Measurements from ENCODE around the gene SOS1. TPM values are rescaled to one million over a fixed set of nuclear protein-coding genes. Genes with fewer than 3 reads are reported as not detected.

The SOS1 gene
- total and polyA plus RNA-seq, 2 donors from 2014 or later, result 5.5 to 33.4 TPM

- H3K4me3 ChIP-seq (ENCODE audit: low read length in 3 of 3), result no peak overlapping the region
- no peaks in the 10 kb centered on the region for H3K36me3 ChIP-seq (ENCODE audit: control insufficient read depth in 2 of 3, insufficient read depth in 3 of 3, low read length in 3 of 3)
- intact Hi-C loops (cut with DNase I), result no loop called here
- FAIRE-seq (no peak), DNase-seq (no peak)
- H3K27me3 ChIP-seq (ENCODE audit: control insufficient read depth, insufficient read depth, low read length), result no peaks in the 10 kb centered on the region
- no peak overlapping the region for H3K27ac ChIP-seq (ENCODE audit: low read depth in 2 of 2, low read length in 2 of 2)
- H3K9me3 ChIP-seq (ENCODE audit: control insufficient read depth in 2 of 3, insufficient read depth in 1 of 3, low read length in 3 of 3), result no peaks in the 10 kb centered on the region
- no peak for TF ChIP-seq CTCF (IDR thresholded peaks at IDR 0.05; ENCODE audit: borderline replicate concordance, extremely low read depth, insufficient read depth)
- H3K9ac ChIP-seq (ENCODE audit: low read length in 3 of 3), result no peak overlapping the region
- no peaks in the 10 kb centered on the region for H3K4me1 ChIP-seq (ENCODE audit: control insufficient read depth in 2 of 3, insufficient read depth in 2 of 3, low read depth in 1 of 3, low read length in 3 of 3)
Observed at GRCh38 chr2:38978296-38978903, 142.5 kb downstream of the SOS1 start.

- H3K27ac ChIP-seq (ENCODE audit: low read depth in 2 of 2, low read length in 2 of 2), result no peak overlapping the region
- no peak for TF ChIP-seq CTCF (IDR thresholded peaks at IDR 0.05; ENCODE audit: borderline replicate concordance, extremely low read depth, insufficient read depth)
- H3K9me3 ChIP-seq (ENCODE audit: control insufficient read depth in 2 of 3, insufficient read depth in 1 of 3, low read length in 3 of 3), result no peaks in the 10 kb centered on the region
- no peaks in the 10 kb centered on the region for H3K36me3 ChIP-seq (ENCODE audit: control insufficient read depth in 2 of 3, insufficient read depth in 3 of 3, low read length in 3 of 3)
- FAIRE-seq, result no peak
- DNase-seq, result no peak
- no peaks in the 10 kb centered on the region for H3K27me3 ChIP-seq (ENCODE audit: control insufficient read depth, insufficient read depth, low read length)
- H3K4me1 ChIP-seq (ENCODE audit: control insufficient read depth in 2 of 3, insufficient read depth in 2 of 3, low read depth in 1 of 3, low read length in 3 of 3), result no peaks in the 10 kb centered on the region
- no peak overlapping the region for H3K9ac ChIP-seq (ENCODE audit: low read length in 3 of 3)
- intact Hi-C loops (cut with DNase I), result no loop called here
- no peak overlapping the region for H3K4me3 ChIP-seq (ENCODE audit: low read length in 3 of 3)
Observed at GRCh38 chr2:38977047-38977446, 143.8 kb downstream of the SOS1 start.

- no peak overlapping the region for H3K27ac ChIP-seq (ENCODE audit: low read depth in 2 of 2, low read length in 2 of 2)
- no peak overlapping the region for H3K4me3 ChIP-seq (ENCODE audit: low read length in 3 of 3)
- H3K4me1 ChIP-seq (ENCODE audit: control insufficient read depth in 2 of 3, insufficient read depth in 2 of 3, low read depth in 1 of 3, low read length in 3 of 3), result no peaks in the 10 kb centered on the region
- FAIRE-seq (no peak), DNase-seq (no peak)
- intact Hi-C loops (cut with DNase I), result no loop called here
- H3K9me3 ChIP-seq (ENCODE audit: control insufficient read depth in 2 of 3, insufficient read depth in 1 of 3, low read length in 3 of 3), result no peaks in the 10 kb centered on the region
- no peaks in the 10 kb centered on the region for H3K27me3 ChIP-seq (ENCODE audit: control insufficient read depth, insufficient read depth, low read length)
- no peaks in the 10 kb centered on the region for H3K36me3 ChIP-seq (ENCODE audit: control insufficient read depth in 2 of 3, insufficient read depth in 3 of 3, low read length in 3 of 3)
- H3K9ac ChIP-seq (ENCODE audit: low read length in 3 of 3), result no peak overlapping the region
- no peak for TF ChIP-seq CTCF (IDR thresholded peaks at IDR 0.05; ENCODE audit: borderline replicate concordance, extremely low read depth, insufficient read depth)
Observed at GRCh38 chr2:38975042-38975441, 145.8 kb downstream of the SOS1 start.

- no peaks in the 10 kb centered on the region for H3K36me3 ChIP-seq (ENCODE audit: control insufficient read depth in 2 of 3, insufficient read depth in 3 of 3, low read length in 3 of 3)
- H3K9me3 ChIP-seq (ENCODE audit: control insufficient read depth in 2 of 3, insufficient read depth in 1 of 3, low read length in 3 of 3), result no peaks in the 10 kb centered on the region
- H3K27me3 ChIP-seq (ENCODE audit: control insufficient read depth, insufficient read depth, low read length), result no peaks in the 10 kb centered on the region
- DNase-seq (no peak), FAIRE-seq (no peak)
- H3K4me1 ChIP-seq (ENCODE audit: control insufficient read depth in 2 of 3, insufficient read depth in 2 of 3, low read depth in 1 of 3, low read length in 3 of 3), result no peaks in the 10 kb centered on the region
- H3K4me3 ChIP-seq (ENCODE audit: low read length in 3 of 3), result no peak overlapping the region
- TF ChIP-seq CTCF (IDR thresholded peaks at IDR 0.05; ENCODE audit: borderline replicate concordance, extremely low read depth, insufficient read depth), result no peak
- intact Hi-C loops (cut with DNase I), result no loop called here
- H3K27ac ChIP-seq (ENCODE audit: low read depth in 2 of 2, low read length in 2 of 2), result no peak overlapping the region
- no peak overlapping the region for H3K9ac ChIP-seq (ENCODE audit: low read length in 3 of 3)
Observed at GRCh38 chr2:38973266-38973665, 147.6 kb downstream of the SOS1 start.
